Retinal pigment epithelial cell (primary cell): ENCODE results near the gene DUSP22.

Experiments
- DNase-seq: peaks from one replicate; pipeline ENCODE4 v3.0.0-alpha.2; 2010; ENCODE audit warnings: low read depth
- H3K4me3 ChIP-seq: 2 replicates; pipeline ENCODE4 v1.5.1; 2011; ENCODE audit warnings: mild to moderate bottlenecking, low read length, control low read depth, moderate library complexity
- TF ChIP-seq, protein P1 (sequence below): conservative IDR thresholded peaks from 2 replicates; pipeline ENCODE4 v1.5.1; 2011; ENCODE audit warnings: low read depth, low read length, control low read depth, inconsistent platforms

Gene DUSP22

DNA sequence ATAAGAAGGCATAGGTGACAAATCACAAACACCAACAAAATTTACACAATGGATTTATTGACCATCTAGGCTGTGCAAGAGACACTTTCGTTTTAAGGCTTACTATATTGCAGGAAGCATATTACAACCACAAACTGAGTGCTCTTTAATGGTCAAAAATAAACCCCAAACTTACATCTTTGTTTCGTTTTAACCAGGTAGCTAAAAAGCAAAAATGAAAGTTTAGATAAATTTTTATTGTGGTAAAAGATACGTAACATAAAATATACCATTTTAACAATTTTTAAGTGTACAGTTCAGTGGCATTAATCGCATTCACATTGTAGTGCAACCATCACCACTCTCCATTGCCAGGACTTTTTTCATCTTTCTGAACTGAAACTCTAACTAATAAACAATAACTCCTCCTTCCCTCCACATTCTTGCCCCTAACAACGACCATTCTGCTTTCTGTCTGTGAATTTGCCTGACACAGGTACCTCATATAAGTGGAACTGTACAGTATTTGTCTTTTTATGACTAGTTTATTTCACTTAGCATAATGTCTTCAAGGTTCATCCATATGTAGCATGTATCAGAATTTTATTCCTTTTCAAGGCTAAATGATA lies 32.3 kb upstream of the DUSP22 start:
- DNase-seq: no peak
- TF ChIP-seq, protein P1, sequence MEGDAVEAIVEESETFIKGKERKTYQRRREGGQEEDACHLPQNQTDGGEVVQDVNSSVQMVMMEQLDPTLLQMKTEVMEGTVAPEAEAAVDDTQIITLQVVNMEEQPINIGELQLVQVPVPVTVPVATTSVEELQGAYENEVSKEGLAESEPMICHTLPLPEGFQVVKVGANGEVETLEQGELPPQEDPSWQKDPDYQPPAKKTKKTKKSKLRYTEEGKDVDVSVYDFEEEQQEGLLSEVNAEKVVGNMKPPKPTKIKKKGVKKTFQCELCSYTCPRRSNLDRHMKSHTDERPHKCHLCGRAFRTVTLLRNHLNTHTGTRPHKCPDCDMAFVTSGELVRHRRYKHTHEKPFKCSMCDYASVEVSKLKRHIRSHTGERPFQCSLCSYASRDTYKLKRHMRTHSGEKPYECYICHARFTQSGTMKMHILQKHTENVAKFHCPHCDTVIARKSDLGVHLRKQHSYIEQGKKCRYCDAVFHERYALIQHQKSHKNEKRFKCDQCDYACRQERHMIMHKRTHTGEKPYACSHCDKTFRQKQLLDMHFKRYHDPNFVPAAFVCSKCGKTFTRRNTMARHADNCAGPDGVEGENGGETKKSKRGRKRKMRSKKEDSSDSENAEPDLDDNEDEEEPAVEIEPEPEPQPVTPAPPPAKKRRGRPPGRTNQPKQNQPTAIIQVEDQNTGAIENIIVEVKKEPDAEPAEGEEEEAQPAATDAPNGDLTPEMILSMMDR: no peak
- H3K4me3 ChIP-seq: no peak overlapping the region

DNA sequence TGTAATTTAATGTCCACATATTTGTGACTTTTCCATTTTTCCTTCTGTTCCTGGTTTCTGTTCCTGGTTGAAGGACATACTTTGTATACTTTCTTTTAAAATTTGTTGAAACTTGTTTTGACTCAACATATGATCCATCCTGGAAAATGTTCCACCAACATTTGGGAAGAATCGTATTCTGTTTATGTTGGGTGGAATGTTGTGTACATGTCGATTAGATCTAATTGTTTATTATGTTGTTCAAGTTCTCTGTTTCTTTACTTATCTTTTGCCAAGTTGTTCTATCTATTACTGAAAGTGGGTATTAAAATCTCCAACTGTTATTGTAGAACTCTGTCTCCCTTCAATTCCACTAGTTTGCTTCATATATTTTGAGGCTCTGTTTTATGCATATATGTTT lies 27.7 kb upstream of the DUSP22 start:
- TF ChIP-seq, protein P1: no peak
- DNase-seq: no peak
- no peak overlapping the region for H3K4me3 ChIP-seq

DNA sequence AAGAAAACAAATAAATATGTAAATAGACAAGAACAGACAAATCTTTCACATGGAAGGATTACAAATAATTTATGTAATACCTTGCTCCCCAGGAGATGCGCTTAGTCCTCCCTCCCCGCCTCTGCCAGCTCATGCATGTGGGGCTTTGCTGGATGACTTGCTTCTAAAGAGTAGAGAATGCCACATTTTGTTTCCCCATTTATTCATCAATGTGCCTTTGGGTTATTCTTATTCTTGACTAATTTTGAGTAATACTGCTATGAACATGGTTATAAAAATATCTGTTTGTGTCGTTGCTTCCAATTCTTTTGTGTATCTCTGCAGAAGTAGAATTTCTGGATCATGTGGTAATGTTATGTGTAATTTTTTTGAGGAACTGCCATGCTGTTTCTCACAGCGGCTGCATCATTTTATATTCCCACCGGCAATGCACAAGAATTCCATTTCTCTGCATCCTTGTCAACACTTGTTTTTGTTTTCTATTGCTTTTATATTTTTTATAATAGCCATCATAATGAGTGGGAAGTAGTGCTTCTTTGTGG lies 23.8 kb upstream of the DUSP22 start:
- TF ChIP-seq, protein P1: no peak
- no peak overlapping the region for H3K4me3 ChIP-seq

DNA sequence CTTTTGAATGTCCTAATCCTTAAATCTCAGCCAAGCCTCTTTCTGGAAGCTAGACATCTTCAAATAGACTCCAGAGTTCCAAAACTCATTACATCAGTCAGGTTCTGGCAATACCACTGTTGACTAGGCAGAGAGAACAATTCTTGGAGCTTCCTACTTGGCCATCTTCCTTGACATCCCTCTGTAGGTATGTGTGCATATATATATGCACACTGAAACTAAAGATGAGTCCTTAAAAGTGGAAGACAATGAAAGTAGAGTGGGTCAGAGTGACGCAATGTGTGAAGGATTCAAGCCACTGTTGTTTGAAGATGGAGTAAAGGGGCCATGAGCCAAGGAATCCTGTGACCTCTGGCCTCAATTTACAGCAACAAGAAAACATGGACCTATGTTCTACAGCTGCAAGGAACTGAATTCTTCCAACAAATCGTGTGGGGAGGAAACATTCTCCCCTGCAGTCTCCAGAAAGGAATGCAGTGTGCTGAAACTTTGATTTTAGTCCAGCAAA lies 18.7 kb upstream of the DUSP22 start:
- TF ChIP-seq, protein P1: no peak
- no peak for DNase-seq
- H3K4me3 ChIP-seq: no peak overlapping the region

More for the DNA sequence above, 23.8 kb upstream of the DUSP22 start:
- no peak for DNase-seq

DNA sequence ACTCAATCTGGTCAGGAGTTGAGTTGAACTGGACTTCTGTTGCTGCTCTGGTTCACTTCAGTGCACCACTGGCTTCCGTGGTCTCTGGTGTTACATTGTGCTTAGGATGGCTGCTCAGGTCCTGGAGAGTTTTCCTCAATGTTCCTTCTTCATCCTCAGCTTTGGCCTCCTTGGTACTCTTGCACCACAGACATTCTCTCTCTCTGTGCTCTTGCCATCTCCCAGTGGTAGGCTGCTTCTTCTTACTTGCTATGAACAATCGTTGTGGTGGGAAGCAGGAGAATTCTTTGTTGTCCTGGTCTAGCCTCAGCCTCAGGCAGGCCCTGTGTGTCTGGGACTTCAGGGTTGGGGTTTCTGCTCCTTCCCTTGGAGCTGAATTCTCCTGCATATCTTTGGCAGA lies 14.5 kb upstream of the DUSP22 start:
- DNase-seq: no peak
- no peak overlapping the region for H3K4me3 ChIP-seq
- TF ChIP-seq, protein P1: no peak

DNA sequence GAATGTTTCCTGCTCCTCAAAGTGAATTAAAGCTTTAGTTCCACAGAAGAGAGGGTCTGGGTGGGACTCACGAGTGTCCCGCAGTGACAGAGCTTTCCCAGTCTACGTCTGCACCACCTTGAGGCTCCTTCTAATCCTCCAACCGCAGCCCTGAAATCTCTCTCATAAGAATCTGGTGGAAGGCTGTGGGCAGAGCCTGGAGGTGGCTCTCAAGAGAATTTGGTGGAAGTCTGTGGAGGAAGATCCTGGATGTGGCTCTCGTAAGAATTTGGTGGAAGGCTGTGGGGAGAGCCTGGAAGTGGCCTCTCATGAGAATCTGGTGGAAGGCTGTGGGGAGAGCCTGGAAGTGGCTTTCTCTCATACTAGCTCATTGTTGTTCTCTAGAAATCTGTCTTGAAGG lies 13.8 kb upstream of the DUSP22 start:
- TF ChIP-seq, protein P1: no peak
- DNase-seq: no peak
- no peak overlapping the region for H3K4me3 ChIP-seq
